IMR-90 (cell line): ENCODE data around the gene POMZP3. TPM values are rescaled to one million over a fixed set of nuclear protein-coding genes. Genes with fewer than 3 reads are reported as not detected.
"Not testable (repeated sequence)": the region's sequence is repeated elsewhere in the genome, so short reads cannot be mapped to it uniquely, and the experiment has no call there.

Experiments used
- ATAC-seq: fragments of 200-7000 bp; cut with Tn5 transposase; 2 replicates; pipeline ENCODE4 v1.9.1; 2020; ENCODE audit warnings: low read depth, mild to moderate bottlenecking, moderate library complexity
- BruUV-seq: library from RNA; stranded (reverse); fragments of 400-500 nt; replicated peaks from 2 replicates; lab custom pipeline; 2021; lab: Mats Ljungman, UMichigan
- CTCF ChIA-PET: fragments of 300-600 bp; formaldehyde crosslinking; extraction: SDS; loops from one replicate; lab custom pipeline; 2021; ENCODE audit warnings: antibody characterized with exemption; lab: Yijun Ruan, JAX
- POLR2A ChIA-PET: fragments of 300-600 bp; sonication (Branson Sonifier 250); formaldehyde crosslinking; loops from one replicate; lab custom pipeline; 2022; ENCODE audit warnings: antibody characterized with exemption; ENCODE audit not compliant: unreplicated experiment; lab: Charles Lee
- DNase-seq: peaks from one replicate; pipeline ENCODE4 v3.0.0; 2013
- H2AFZ ChIP-seq: replicated peaks from 2 replicates; pipeline ENCODE3; 2013; ENCODE audit warnings: low read length, mild to moderate bottlenecking; ENCODE audit not compliant: poor library complexity
- H2AK5ac ChIP-seq: 2 replicates; pipeline ENCODE4 v1.6.1; 2013; ENCODE audit warnings: low read depth, low read length, inconsistent platforms
- H2AK9ac ChIP-seq: replicated peaks from 2 replicates; pipeline ENCODE3; 2013; ENCODE audit warnings: mild to moderate bottlenecking, low read depth, low read length, moderate library complexity; ENCODE audit not compliant: poor library complexity
- H2BK120ac ChIP-seq: 2 replicates; pipeline ENCODE4 v1.6.1; 2013; ENCODE audit warnings: low read depth, low read length, inconsistent platforms
- H2BK15ac ChIP-seq: 3 replicates; pipeline ENCODE4 v1.6.1; 2013; ENCODE audit warnings: low read depth, low read length, inconsistent platforms
- H2BK20ac ChIP-seq: 2 replicates; pipeline ENCODE4 v1.6.1; 2013; ENCODE audit warnings: low read depth, mild to moderate bottlenecking, inconsistent platforms, low read length, moderate library complexity
- H2BK5ac ChIP-seq: 2 replicates; pipeline ENCODE4 v1.6.1; 2013; ENCODE audit warnings: mild to moderate bottlenecking, low read depth, low read length, inconsistent platforms; ENCODE audit not compliant: poor library complexity, severe bottlenecking
- H3K14ac ChIP-seq: replicated peaks from 2 replicates; pipeline ENCODE4 v1.6.1; 2013; ENCODE audit warnings: low read depth, low read length, inconsistent platforms
- H3K18ac ChIP-seq: 2 replicates; pipeline ENCODE4 v1.6.1; 2013; ENCODE audit warnings: low read depth, low read length, control low read depth
- H3K23ac ChIP-seq: 2 replicates; pipeline ENCODE4 v1.6.1; 2013; ENCODE audit warnings: low read depth, low read length, inconsistent platforms
- H3K27ac ChIP-seq: 2 replicates; pipeline ENCODE4 v1.5.1; 2013; ENCODE audit warnings: mild to moderate bottlenecking, control low read depth, low read length; ENCODE audit not compliant: insufficient read depth
- H3K27me3 ChIP-seq: 2 replicates; pipeline ENCODE4 v1.6.1; 2013; ENCODE audit warnings: low read length; ENCODE audit not compliant: control insufficient read depth, insufficient read depth
- H3K36me3 ChIP-seq: 2 replicates; pipeline ENCODE4 v1.6.1; 2013; ENCODE audit warnings: low read length, mixed read lengths; ENCODE audit not compliant: control insufficient read depth, insufficient read depth
- H3K4ac ChIP-seq: 2 replicates; pipeline ENCODE4 v1.6.1; 2013; ENCODE audit warnings: low read depth, low read length, inconsistent platforms
- H3K4me1 ChIP-seq: 2 replicates; pipeline ENCODE4 v1.6.1; 2013; ENCODE audit warnings: low read length, mixed read lengths; ENCODE audit not compliant: control insufficient read depth, insufficient read depth
- H3K4me2 ChIP-seq: 2 replicates; pipeline ENCODE4 v1.6.1; 2013; ENCODE audit warnings: low read depth, mild to moderate bottlenecking, control low read depth, low read length, moderate library complexity
- H3K4me3 ChIP-seq: 2 replicates; pipeline ENCODE4 v1.5.1; 2013; ENCODE audit warnings: low read depth, mild to moderate bottlenecking, control low read depth, low read length, moderate library complexity; ENCODE audit not compliant: insufficient read depth
- H3K56ac ChIP-seq: 2 replicates; pipeline ENCODE4 v1.6.1; 2013; ENCODE audit warnings: low read length, inconsistent platforms; ENCODE audit not compliant: insufficient read depth; ENCODE audit errors: extremely low read depth
- H3K79me1 ChIP-seq, 2 experiments: 2 replicates each; pipeline ENCODE4 v1.6.1; 2013; ENCODE audit warnings: low read length in 2 of 2, inconsistent platforms in 1 of 2, low read depth in 1 of 2
- H3K9ac ChIP-seq: 2 replicates; pipeline ENCODE4 v1.6.1; 2013; ENCODE audit warnings: low read depth, low read length, control low read depth
- H3K9me1 ChIP-seq: 2 replicates; pipeline ENCODE4 v1.6.1; 2013; ENCODE audit warnings: low read length, inconsistent platforms; ENCODE audit not compliant: insufficient read depth
- H3K9me3 ChIP-seq: 2 replicates; pipeline ENCODE4 v1.6.1; 2013; ENCODE audit warnings: low read length; ENCODE audit not compliant: control insufficient read depth, insufficient read depth
- H4K20me1 ChIP-seq: 2 replicates; pipeline ENCODE4 v1.6.1; 2013; ENCODE audit warnings: low read length, inconsistent platforms; ENCODE audit not compliant: insufficient read depth
- H4K5ac ChIP-seq: 2 replicates; pipeline ENCODE4 v1.6.1; 2013; ENCODE audit warnings: mild to moderate bottlenecking, low read depth, low read length, control low read depth
- H4K8ac ChIP-seq, 2 experiments: 2 replicates each; pipeline ENCODE4 v1.6.1; 2013; ENCODE audit warnings: low read depth in 2 of 2, low read length in 2 of 2, control low read depth in 1 of 2, inconsistent platforms in 1 of 2
- H4K91ac ChIP-seq: 2 replicates; pipeline ENCODE4 v1.6.1; 2013; ENCODE audit warnings: low read depth, low read length, inconsistent platforms; ENCODE audit not compliant: insufficient read depth
- WGBS, 2 experiments: methylation state at CpG; one replicate each; pipeline versions ENCODE4 v1.1.5 to v1.1.7; 2013; ENCODE audit warnings: missing lambda C conversion rate in 2 of 2; ENCODE audit not compliant: insufficient read length in 1 of 2; ENCODE audit errors: extremely low coverage in 2 of 2; 5-methylcytosine and 5-hydroxymethylcytosine counted together
- dilution Hi-C: fragments of 300-500 bp; cut with HindIII; formaldehyde crosslinking; loops from one replicate; pipeline ENCODE4 v1.14.3; 2018; ENCODE audit warnings: low sequenced_read_pairs; ENCODE audit not compliant: unreplicated experiment
- in situ Hi-C: fragments of 300-500 bp; cut with MboI; formaldehyde crosslinking; loops from 3 replicates; pipeline ENCODE4 v1.14.3; 2019; ENCODE audit warnings: low sequenced_read_pairs, inconsistent platforms, mixed read lengths
- intact Hi-C: fragments of 100-400 bp; cut with micrococcal nuclease; formaldehyde crosslinking; loops from 2 replicates; pipeline ENCODE4 v1.10.0; 2022
- polyA plus RNA-seq, 3 experiments: library from polyadenylated mRNA; depleted of rRNA; stranded (reverse); fragments of >200 nt; gene quantifications; 2 replicates each; pipeline ENCODE4 v1.2.3, GENCODE V29; 2012; ENCODE audit warnings: low replicate concordance in 1 of 3
- total RNA-seq: library from RNA; depleted of rRNA; stranded (reverse); fragments of >200 nt; gene quantifications from 2 replicates; pipeline ENCODE4 v1.2.3, GENCODE V29; 2012

POMZP3 gene
- total and polyA plus RNA-seq, 2 of the 4 experiments (the other 2 are of a cell fraction): 1.4 to 4.8 TPM

GRCh38 chr7:76656425-76656824, 29.3 kb upstream of the POMZP3 start:
- H3K4me1 ChIP-seq, H3K4me3 ChIP-seq, intact Hi-C loops, H3K56ac ChIP-seq, H3K14ac ChIP-seq, H4K20me1 ChIP-seq, POLR2A ChIA-PET, H2BK20ac ChIP-seq, dilution Hi-C loops, H3K27me3 ChIP-seq, H4K5ac ChIP-seq, ATAC-seq, H3K4me2 ChIP-seq, H3K27ac ChIP-seq, H2AFZ ChIP-seq, H2AK9ac ChIP-seq, H3K9me3 ChIP-seq, H2BK5ac ChIP-seq, H3K4ac ChIP-seq, H2BK120ac ChIP-seq, H3K79me1 ChIP-seq, H3K9me1 ChIP-seq, in situ Hi-C loops, CTCF ChIA-PET, H4K8ac ChIP-seq, H3K9ac ChIP-seq, BruUV-seq, H2AK5ac ChIP-seq, DNase-seq, H3K23ac ChIP-seq, H3K36me3 ChIP-seq, H2BK15ac ChIP-seq, H4K91ac ChIP-seq, H3K18ac ChIP-seq: not testable (repeated sequence)
- WGBS, 2 experiments: 55% methylated on average over 2 of the region's 2 CpGs; no CpG with 5 or more reads in 1 of the 2 experiments

- ATAC-seq, H3K36me3 ChIP-seq, DNase-seq, H3K56ac ChIP-seq, intact Hi-C loops, H3K23ac ChIP-seq, CTCF ChIA-PET, H4K8ac ChIP-seq, H3K9ac ChIP-seq, H2AFZ ChIP-seq, H3K4me1 ChIP-seq, H2AK5ac ChIP-seq, H3K18ac ChIP-seq, in situ Hi-C loops, H4K20me1 ChIP-seq, H2BK120ac ChIP-seq, H2BK20ac ChIP-seq, H2BK15ac ChIP-seq, H3K9me3 ChIP-seq, H3K9me1 ChIP-seq, H3K4me3 ChIP-seq, H3K4ac ChIP-seq, H2AK9ac ChIP-seq, H2BK5ac ChIP-seq, POLR2A ChIA-PET, BruUV-seq, H4K5ac ChIP-seq, H4K91ac ChIP-seq, H3K14ac ChIP-seq, H3K27ac ChIP-seq, H3K79me1 ChIP-seq, H3K27me3 ChIP-seq, dilution Hi-C loops, H3K4me2 ChIP-seq: not testable (repeated sequence)
- WGBS, 2 experiments: no CpG with 5 or more reads among the region's 5 CpGs
Measured at GRCh38 chr7:76642620-76643019, 15.5 kb upstream of the POMZP3 start.
